AG10803 (cell line): ENCODE data around the gene RRP15.
A peak's percentile ranks its signal among the peaks of the same experiment; 100 is the strongest.

Source experiments
- DNase-seq: peaks from one replicate; pipeline ENCODE4 v3.0.0; 2010; ENCODE audit warnings: low read depth
- H3K4me3 ChIP-seq: 2 replicates; pipeline ENCODE4 v1.5.1; 2011; ENCODE audit warnings: mild to moderate bottlenecking, low read length, control low read depth
- TF ChIP-seq, protein P1 (sequence below): conservative IDR thresholded peaks from 2 replicates; pipeline ENCODE4 v1.5.1; 2011; ENCODE audit warnings: mild to moderate bottlenecking, low read length, control low read depth, inconsistent platforms

RRP15 gene

DNA sequence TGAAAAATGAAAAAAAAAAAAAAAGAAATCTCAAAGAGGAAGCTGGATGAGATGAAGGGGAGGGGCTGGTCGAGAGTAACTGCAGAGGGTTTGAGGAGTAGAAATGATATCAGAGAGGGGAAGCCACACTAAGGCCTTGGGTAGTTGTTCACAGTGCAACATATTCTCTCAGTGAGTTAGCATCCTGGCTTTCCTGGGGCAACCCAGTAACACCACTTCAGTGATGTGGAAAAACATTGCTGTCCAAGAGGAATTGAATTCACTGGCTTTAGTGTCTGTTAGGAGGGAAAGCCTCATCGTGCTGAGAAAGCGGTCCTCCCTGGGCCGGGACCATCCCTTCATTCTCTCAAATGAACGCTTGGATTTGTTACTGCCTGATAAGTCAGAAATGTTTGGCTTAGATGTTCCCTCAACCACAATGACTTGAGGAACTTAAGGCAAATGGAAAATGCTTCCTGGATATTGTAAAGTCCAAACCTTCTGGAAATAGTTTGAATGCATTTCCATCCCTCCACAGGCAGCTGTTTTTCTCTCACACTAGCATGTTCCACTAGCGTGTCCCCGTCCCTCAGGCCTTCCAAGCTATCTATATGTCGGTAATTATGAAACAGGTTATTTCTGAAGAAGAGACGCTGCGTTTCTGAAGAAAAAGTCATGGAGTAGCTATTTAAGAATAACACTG lies 72.3 kb downstream of the RRP15 start:
- no peak for DNase-seq
- H3K4me3 ChIP-seq, result no peak overlapping the region
- TF ChIP-seq, protein P1, sequence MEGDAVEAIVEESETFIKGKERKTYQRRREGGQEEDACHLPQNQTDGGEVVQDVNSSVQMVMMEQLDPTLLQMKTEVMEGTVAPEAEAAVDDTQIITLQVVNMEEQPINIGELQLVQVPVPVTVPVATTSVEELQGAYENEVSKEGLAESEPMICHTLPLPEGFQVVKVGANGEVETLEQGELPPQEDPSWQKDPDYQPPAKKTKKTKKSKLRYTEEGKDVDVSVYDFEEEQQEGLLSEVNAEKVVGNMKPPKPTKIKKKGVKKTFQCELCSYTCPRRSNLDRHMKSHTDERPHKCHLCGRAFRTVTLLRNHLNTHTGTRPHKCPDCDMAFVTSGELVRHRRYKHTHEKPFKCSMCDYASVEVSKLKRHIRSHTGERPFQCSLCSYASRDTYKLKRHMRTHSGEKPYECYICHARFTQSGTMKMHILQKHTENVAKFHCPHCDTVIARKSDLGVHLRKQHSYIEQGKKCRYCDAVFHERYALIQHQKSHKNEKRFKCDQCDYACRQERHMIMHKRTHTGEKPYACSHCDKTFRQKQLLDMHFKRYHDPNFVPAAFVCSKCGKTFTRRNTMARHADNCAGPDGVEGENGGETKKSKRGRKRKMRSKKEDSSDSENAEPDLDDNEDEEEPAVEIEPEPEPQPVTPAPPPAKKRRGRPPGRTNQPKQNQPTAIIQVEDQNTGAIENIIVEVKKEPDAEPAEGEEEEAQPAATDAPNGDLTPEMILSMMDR, result no peak

DNA sequence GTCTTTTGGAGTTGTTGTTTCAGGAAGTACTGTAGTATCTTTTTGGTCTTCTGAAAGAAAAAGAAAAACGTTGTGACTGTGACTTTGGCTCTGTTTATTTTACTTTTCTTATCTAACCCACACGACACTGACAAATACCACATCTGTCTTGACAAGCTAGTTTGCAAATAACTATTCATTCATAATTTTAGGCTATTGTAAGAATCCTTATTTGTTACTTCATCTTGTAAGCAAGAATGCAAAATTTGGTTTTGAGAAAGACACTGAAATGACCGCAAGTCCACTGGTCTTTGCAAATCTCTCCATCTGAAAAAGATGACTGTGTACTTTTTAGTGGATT lies 72.8 kb downstream of the RRP15 start:
- H3K4me3 ChIP-seq, result no peak overlapping the region
- no peak for DNase-seq
- TF ChIP-seq, protein P1, result no peak

DNA sequence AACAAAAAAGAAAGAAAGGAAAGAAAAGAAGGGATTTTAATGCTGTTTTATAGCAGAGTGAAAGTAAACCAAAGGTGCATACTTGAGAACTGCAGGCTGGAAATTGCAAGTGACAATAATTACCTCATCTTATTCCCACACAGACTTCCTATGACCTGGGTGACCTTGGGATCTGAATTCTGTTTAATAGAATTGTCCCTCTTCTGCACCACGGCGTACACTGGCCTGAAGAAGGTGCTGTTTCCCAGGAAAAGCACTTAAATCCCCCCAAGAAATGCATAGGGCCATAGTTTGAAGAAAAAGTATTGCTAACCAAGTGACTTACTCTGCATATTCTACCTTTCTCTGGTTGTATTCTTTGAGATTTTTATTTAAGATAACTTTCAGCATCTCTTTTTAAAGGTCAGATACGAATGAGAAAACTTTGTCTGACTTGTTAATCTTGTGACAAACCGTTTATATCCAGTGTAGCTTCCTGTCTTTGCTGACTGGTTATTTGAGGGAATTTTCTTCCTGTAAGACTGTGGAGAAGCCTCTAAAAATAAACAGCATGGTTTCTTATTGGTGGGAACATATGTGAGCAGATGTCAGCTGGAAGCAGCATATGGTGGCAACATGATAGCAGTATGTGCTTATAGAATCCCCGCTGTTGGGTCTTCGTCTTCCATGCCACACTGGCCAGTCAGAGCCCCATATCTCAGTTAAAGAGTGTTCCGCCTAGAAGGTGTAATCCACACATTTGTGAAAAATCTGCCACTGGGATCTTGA lies 76.4 kb downstream of the RRP15 start:
- DNase-seq, result peak; percentile 62
- TF ChIP-seq, protein P1, result peak; percentile 79
- H3K4me3 ChIP-seq, result no peak overlapping the region

DNA sequence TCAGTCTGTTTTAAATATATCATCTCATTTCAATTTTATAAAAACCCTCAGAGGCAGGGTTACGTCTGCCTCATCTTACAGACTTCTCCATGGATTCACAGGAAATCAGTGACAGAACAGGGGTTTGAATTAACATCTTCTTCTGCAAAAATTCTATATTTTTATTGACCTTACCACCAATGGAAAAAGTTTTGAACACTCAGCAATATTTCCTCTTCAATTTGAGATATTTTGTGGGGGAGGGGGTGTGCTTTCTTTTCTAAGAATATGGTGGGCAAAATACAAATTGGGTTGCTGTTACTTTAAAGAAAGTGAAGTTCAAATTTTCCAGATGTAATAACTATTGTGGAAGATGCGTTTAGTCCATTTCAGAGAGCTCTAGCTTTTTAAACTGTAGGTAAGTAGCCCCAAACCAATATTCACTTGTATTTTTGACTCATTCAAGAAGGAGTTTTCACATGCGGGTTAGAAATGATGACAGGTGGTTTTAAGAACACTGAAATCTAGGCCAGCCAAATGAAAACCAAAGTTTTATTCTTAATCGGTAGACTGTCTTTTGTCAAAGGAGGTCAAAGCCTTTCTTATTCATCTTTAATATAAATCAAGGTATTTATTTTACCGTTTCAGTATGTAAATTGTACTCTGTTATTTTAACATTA lies 77.5 kb downstream of the RRP15 start:
- no peak for DNase-seq
- TF ChIP-seq, protein P1, result no peak
- H3K4me3 ChIP-seq, result no peak overlapping the region

DNA sequence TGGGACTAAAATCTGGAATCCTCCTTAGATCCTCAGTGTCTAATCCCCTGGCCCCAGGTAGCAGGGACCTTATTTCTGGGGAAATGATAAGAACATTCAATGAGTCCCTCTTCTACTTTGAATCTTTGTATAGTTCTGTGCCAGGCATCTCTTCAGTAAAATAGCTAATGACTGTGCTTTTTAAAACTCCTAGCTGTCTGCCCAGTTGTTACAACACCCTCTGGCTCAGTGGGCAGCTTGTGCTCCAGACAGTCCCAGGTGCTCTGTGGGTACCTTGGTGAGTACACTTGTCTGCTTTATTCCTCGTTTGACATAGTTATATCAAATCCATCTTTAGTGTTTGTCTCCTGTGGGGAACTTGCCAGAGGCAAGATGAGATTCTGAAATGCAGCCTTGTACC lies 78.0 kb downstream of the RRP15 start:
- TF ChIP-seq, protein P1, result no peak
- H3K4me3 ChIP-seq, result no peak overlapping the region
- DNase-seq, result no peak

DNA sequence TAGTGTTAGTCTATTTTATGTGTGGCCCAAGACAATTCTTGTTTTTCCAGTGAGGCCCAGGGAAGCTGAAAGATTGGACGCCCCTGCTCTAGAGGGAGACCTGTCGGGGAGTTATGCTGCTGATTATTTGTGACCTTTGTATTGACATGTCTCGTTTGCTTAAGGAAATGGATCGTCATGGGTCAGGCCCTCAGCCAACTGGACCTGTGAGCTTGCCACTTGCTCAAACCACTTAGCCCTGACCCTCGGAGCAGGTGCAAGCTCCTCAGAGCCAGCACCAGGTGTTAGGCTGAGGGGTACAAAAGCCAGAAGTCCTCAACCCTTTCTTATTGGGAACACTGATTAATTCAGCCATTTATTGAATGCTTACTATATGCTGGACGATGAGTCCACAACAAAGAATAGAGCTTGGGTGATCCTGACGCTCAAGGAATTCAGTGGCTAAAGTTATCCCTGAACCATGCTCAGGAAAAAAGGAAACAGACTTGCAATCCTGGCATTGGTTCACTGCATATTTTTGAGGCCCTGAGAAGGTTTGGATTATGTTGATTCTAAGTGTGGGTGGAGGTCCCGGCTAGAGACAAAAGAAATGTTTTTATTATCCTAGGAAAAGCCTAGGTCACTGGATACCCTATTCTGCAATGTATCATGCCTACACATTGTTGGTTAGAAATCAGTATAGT lies 79.1 kb downstream of the RRP15 start:
- TF ChIP-seq, protein P1, result no peak
- H3K4me3 ChIP-seq, result no peak overlapping the region
- no peak for DNase-seq
